ENCODE data around the gene DNASE2B. TPM values are rescaled to one million over a fixed set of nuclear protein-coding genes. Genes with fewer than 3 reads are reported as not detected.
"Not testable (repeated sequence)": the region's sequence is repeated elsewhere in the genome, so short reads cannot be mapped to it uniquely, and the experiment has no call there.

DNASE2B gene
- total RNA-seq, 1 donor from 2014 or later: not detected

GRCh38 chr1:84415396-84415795, 17.1 kb downstream of the DNASE2B start:
- no peak for ATAC-seq

GRCh38 chr1:84422909-84423308, 24.6 kb downstream of the DNASE2B start:
- peak; percentile 81 for ATAC-seq

GRCh38 chr1:84424513-84425149, 26.3 kb downstream of the DNASE2B start:
- no peak for ATAC-seq

GRCh38 chr1:84425150-84425896, 27.0 kb downstream of the DNASE2B start:
- ATAC-seq: no peak

- ATAC-seq: no peak
Observed at GRCh38 chr1:84426376-84426775, 28.1 kb downstream of the DNASE2B start.

- ATAC-seq: peak; percentile 81
Observed at GRCh38 chr1:84427250-84428188, 29.2 kb downstream of the DNASE2B start.

- no peak for ATAC-seq
Observed at GRCh38 chr1:84428235-84428634, 30.0 kb downstream of the DNASE2B start.

- no peak for ATAC-seq
Observed at GRCh38 chr1:84429231-84429630, 30.9 kb downstream of the DNASE2B start.

GRCh38 chr1:84430546-84430945, 32.3 kb downstream of the DNASE2B start:
- no peak for ATAC-seq

GRCh38 chr1:84433258-84434080, 35.2 kb downstream of the DNASE2B start:
- ATAC-seq: peak; percentile 62

- no peak for ATAC-seq
Observed at GRCh38 chr1:84434081-84434769, 35.9 kb downstream of the DNASE2B start.

GRCh38 chr1:84434801-84435549, 36.7 kb downstream of the DNASE2B start:
- ATAC-seq: no peak

- no peak for ATAC-seq
Observed at GRCh38 chr1:84436876-84437655, 38.8 kb downstream of the DNASE2B start.

- ATAC-seq: peak; percentile 97
Observed at GRCh38 chr1:84442256-84442655, 44.0 kb downstream of the DNASE2B start.

- ATAC-seq: peak; percentile 95
Observed at GRCh38 chr1:84442747-84443646, 44.7 kb downstream of the DNASE2B start.

- ATAC-seq: not testable (repeated sequence)
Observed at GRCh38 chr1:84448704-84449103, 50.4 kb downstream of the DNASE2B start.

- peak; percentile 35 for ATAC-seq
Observed at GRCh38 chr1:84450910-84451309, 52.6 kb downstream of the DNASE2B start.

GRCh38 chr1:84452436-84452835, 54.2 kb downstream of the DNASE2B start:
- no peak for ATAC-seq

- no peak for ATAC-seq
Observed at GRCh38 chr1:84462118-84462517, 63.8 kb downstream of the DNASE2B start.
